GM19099 (cell line): ENCODE measurements around the gene SLC6A13.

Experiments
- POLR2A ChIP-seq: IDR thresholded peaks from 3 replicates; pipeline ENCODE4 v1.6.1; 2011; ENCODE audit warnings: low read depth; ENCODE audit not compliant: insufficient read length; ENCODE audit errors: extremely low read depth

Gene SLC6A13

GRCh38 chr12:182381-182892, 80.2 kb downstream of the SLC6A13 start:
- no peak for TF ChIP-seq POLR2A

DNA sequence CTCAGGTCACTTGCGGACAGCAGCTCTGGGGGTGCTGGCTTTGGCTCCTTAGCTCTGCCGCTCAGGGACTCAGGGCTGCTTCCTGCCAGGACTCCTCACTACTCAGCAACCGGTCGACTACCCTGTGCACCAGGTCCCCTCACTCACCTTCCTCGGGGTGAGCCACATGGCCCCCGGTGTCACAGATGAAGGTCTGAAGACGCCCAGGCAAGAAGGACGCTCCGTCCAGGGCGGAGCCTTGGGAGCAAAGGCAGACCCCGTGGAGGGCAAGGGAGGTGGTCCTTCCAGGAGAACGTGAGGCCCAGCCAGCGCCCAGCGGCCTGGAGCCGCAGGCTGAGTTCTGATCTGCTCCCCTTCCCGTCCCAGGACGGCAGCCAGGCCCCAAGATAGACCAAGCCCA, 80.7 kb downstream of the SLC6A13 start:
- TF ChIP-seq POLR2A, result no peak

DNA sequence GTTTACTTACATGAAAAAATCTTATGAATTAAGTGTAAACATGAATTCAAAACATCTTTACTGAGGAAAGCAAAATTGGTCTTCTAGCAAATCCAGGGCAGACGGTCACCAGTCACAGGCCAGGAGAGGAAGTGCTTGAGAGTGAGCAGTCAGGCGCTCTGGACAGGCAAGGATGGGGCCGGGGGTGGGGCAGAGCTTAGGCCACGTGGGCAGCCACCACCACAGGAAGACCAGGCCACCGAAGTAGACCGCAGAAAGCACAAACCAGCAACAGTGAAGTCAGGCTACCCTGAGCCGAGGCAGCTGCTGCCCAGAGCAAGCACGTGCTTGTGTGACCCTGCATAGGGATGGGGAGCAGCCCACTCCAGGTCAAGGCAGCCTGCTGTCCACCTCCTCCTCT, 82.2 kb downstream of the SLC6A13 start:
- TF ChIP-seq POLR2A, result no peak

GRCh38 chr12:179885-180284, 82.8 kb downstream of the SLC6A13 start:
- TF ChIP-seq POLR2A, result no peak

DNA sequence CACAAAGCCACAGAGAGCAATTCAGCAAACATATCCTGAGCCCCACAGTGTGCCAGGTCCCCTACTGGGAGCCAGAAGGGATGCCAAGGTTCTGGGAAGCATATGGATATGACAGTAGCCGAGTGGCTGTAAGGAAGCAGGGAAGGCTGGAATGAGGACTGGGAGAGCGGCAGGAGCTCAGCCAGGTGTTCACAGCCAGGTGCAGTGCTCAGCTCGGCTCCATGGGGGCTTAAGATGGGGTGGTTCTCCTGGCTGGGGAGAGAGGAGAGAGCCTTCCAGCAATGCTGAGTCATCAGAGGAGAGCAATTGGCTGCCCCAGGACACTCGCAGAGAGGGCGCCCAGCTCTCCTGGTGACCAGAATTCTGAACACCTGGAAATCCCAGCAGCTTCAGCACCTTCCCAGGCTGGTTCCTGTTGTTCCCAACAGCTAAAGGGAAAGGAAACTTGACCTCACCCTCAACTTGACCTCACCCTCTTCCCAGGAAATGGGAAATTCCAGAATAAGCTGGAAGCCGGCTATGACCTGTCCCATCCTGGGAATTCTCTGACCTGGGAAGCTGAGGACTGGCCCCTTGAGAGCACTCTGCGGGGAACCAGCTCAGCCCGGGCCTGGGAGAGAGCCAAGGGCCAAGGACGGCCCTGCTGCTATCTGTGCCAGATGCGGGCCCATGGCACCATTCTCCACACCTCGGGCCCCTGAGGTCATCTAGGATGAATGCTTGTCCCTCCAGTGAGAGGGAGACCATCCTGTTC, 83.3 kb downstream of the SLC6A13 start:
- no peak for TF ChIP-seq POLR2A

DNA sequence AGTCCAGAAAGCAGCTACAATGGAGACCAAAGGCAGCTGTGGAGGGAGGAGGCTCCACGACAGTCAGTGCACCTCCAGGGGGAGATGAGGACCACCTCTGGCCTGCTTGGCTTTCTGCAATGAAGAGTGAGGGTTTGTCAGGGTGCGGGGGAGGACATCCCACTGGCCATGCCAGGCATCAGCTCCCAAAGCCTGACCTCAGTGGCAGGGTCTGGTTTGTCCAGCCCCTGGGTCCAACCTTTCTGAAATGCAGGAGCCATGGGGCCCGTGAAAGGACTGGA, 83.9 kb downstream of the SLC6A13 start:
- TF ChIP-seq POLR2A, result no peak

GRCh38 chr12:177980-178828, 84.4 kb downstream of the SLC6A13 start:
- TF ChIP-seq POLR2A, result no peak

- TF ChIP-seq POLR2A, result no peak
Observed at GRCh38 chr12:177336-177979, 85.2 kb downstream of the SLC6A13 start.

GRCh38 chr12:176321-177181, 86.1 kb downstream of the SLC6A13 start:
- TF ChIP-seq POLR2A, result no peak

DNA sequence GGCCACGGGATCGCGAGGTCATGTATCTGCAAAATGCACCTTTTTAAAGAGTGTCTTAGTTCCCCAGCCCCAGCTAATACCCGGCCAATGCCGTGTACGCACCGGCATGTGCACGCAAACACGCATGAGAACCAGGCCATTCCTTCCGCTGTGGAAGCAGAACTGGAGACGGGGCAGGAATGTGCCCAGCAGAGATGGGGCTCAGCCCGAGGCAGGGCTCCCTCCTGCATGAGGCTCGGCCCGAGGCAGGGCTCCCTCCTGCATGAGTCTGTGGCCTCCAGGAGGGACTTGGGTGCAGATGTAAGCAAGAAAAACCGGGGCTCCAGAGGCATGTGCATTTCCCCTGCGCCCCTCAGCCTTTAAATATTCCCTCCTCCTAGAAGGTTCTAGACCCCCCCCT, 86.9 kb downstream of the SLC6A13 start:
- no peak for TF ChIP-seq POLR2A

DNA sequence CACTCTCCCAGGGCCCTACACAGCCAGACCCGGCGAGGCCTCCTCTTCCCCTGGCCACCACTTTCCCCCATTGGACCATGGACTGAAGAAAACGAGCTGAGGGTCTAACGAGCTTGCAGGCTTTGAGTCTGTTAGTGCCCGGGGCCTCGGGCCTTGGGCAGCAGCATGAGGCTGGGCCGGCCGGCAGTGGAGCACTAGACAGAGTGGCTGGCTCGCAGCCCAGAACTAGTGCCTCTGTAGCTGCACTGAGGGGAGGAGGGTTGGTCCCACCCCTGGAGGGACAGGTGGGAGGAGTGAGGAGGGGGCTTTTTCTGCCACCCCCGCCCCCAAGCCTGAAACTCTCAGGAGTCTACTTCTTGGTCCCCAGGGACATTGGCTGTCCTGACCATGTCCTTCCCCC, 87.4 kb downstream of the SLC6A13 start:
- TF ChIP-seq POLR2A, result no peak

DNA sequence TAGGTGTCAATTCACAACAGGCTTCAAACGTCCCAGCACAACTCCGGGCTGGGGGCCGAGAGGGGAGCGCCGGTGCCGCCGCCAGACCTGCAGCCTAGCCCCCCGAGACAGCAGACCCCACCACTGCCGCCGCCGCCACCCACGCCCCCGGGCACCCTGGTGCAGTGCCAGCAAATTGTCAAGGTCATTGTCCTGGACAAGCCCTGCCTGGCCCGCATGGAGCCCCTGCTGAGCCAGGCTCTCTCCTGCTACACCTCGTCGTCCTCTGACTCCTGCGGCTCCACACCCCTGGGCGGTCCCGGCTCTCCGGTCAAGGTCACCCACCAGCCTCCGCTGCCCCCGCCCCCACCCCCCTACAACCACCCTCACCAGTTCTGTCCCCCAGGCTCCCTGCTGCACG, 88.0 kb downstream of the SLC6A13 start:
- TF ChIP-seq POLR2A, result no peak

- TF ChIP-seq POLR2A, result no peak
Observed at GRCh38 chr12:174124-174523, 88.5 kb downstream of the SLC6A13 start.

- TF ChIP-seq POLR2A, result no peak
Observed at GRCh38 chr12:172732-173161, 89.9 kb downstream of the SLC6A13 start.
